OCI-LY1 (cell line): Measurements from ENCODE around the gene MMP25.

Source experiments
- CTCF ChIP-seq: fragments of 200-600 bp; sonication (generic), shearing (Covaris generic); IDR thresholded peaks from 2 replicates; pipeline ENCODE4 v1.5.1; 2017; ENCODE audit warnings: mild to moderate bottlenecking, antibody characterized with exemption, low read length, moderate library complexity, mixed read lengths
- EZH2 ChIP-seq: fragments of 200-600 bp; sonication (generic), shearing (Covaris generic); IDR thresholded peaks from 2 replicates; pipeline ENCODE4 v1.8.0; 2017; ENCODE audit warnings: borderline replicate concordance, mixed run types, mild to moderate bottlenecking, antibody characterized with exemption, low read length, moderate library complexity, mixed read lengths

GRCh38 chr16:3013998-3014690 lies 32.2 kb upstream of the MMP25 start:
- TF ChIP-seq EZH2, result no peak
- TF ChIP-seq CTCF, result no peak
